GM12878 (cell line): ENCODE results near the gene BDKRB2. TPM values are rescaled to one million over a fixed set of nuclear protein-coding genes. Genes with fewer than 3 reads are reported as not detected.

Source experiments
- ATAC-seq: fragments of 200-7000 bp; cut with Tn5 transposase; 3 replicates; pipeline ENCODE4 v1.9.1; 2020; ENCODE audit warnings: mild to moderate bottlenecking, moderate library complexity
- BruUV-seq: library from RNA; stranded (reverse); fragments of 400-500 nt; replicated peaks from 2 replicates; lab custom pipeline; 2021; lab: Mats Ljungman, UMichigan
- CTCF ChIA-PET: fragments of 300-600 bp; sonication (Branson Sonifier 250); formaldehyde crosslinking; extraction: SDS; loops from one replicate; lab custom pipeline; 2021; ENCODE audit warnings: inconsistent platforms; lab: Yijun Ruan, JAX
- POLR2A ChIA-PET: fragments of 350-600 bp; formaldehyde crosslinking; extraction: SDS; loops from one replicate; lab custom pipeline; 2021; ENCODE audit warnings: inconsistent platforms; lab: Charles Lee
- RAD21 ChIA-PET: fragments of 300-600 bp; sonication (Branson Sonifier 250); formaldehyde crosslinking; loops from one replicate; lab custom pipeline; 2023; ENCODE audit warnings: antibody characterized with exemption; ENCODE audit not compliant: unreplicated experiment; lab: Charles Lee
- SMC1A ChIA-PET: fragments of 300-600 bp; sonication (Branson Sonifier 250); formaldehyde crosslinking; loops from one replicate; lab custom pipeline; 2023; ENCODE audit not compliant: unreplicated experiment, uncharacterized antibody; lab: Charles Lee
- DNase-seq: peaks from one replicate; pipeline ENCODE4 v3.0.0-alpha.2; 2011; ENCODE audit warnings: low read depth, low spot score
- FAIRE-seq: peaks from 3 replicates; lab custom pipeline; 2011; peaks lifted over from hg19 to GRCh38; lab: Jason Lieb, UNC
- H2AFZ ChIP-seq: 2 replicates; pipeline ENCODE4 v1.6.0; 2011; ENCODE audit warnings: low read depth, low read length, control low read depth; ENCODE audit not compliant: control insufficient read depth
- H3K27ac ChIP-seq: 2 replicates; pipeline ENCODE4 v1.5.1; 2011; ENCODE audit warnings: control low read depth; ENCODE audit not compliant: control insufficient read depth, insufficient read depth
- H3K27me3 ChIP-seq, 2 experiments: replicated peaks in 1 of 2; 2 replicates each; pipeline versions ENCODE4 v1.6.0 to v1.6.1; 2011; ENCODE audit warnings: low read length in 1 of 2; ENCODE audit not compliant: control insufficient read depth in 2 of 2, insufficient read depth in 2 of 2
- H3K36me3 ChIP-seq, 2 experiments: 2 replicates each; pipeline ENCODE4 v1.5.1; 2011; ENCODE audit warnings: low read length in 1 of 2; ENCODE audit not compliant: control insufficient read depth in 2 of 2, insufficient read depth in 2 of 2
- H3K4me1 ChIP-seq: 2 replicates; pipeline ENCODE4 v1.6.1; 2011; ENCODE audit warnings: mild to moderate bottlenecking, low read length, moderate library complexity, mixed read lengths; ENCODE audit not compliant: control insufficient read depth, insufficient read depth
- H3K4me2 ChIP-seq: 2 replicates; pipeline ENCODE4 v1.6.0; 2011; ENCODE audit warnings: control low read depth; ENCODE audit not compliant: control insufficient read depth, insufficient read depth
- H3K4me3 ChIP-seq: fragments of 200-600 bp; sonication (generic); 2 replicates; pipeline ENCODE4 v1.5.1; 2016
- H3K79me2 ChIP-seq: 2 replicates; pipeline ENCODE4 v1.6.0; 2011; ENCODE audit warnings: low read length; ENCODE audit not compliant: control insufficient read depth, insufficient read depth
- H3K9ac ChIP-seq: 2 replicates; pipeline ENCODE4 v1.8.0; 2011; ENCODE audit warnings: low read length, control low read depth, mixed read lengths; ENCODE audit not compliant: control insufficient read depth, insufficient read depth
- H3K9me3 ChIP-seq: replicated peaks from 3 replicates; pipeline ENCODE4 v1.5.1; 2011; ENCODE audit warnings: mild to moderate bottlenecking, low read length; ENCODE audit not compliant: control insufficient read depth, insufficient read depth
- H4K20me1 ChIP-seq: 2 replicates; pipeline ENCODE4 v1.6.0; 2011; ENCODE audit not compliant: control insufficient read depth, insufficient read depth
- ATF3 ChIP-seq: IDR thresholded peaks from 2 replicates; pipeline ENCODE4 v1.6.1; 2011; ENCODE audit warnings: low read depth, mild to moderate bottlenecking, low read length, moderate library complexity, borderline replicate concordance; ENCODE audit errors: extremely low read depth
- HSF1 ChIP-seq: fragments of 150-350 bp; IDR thresholded peaks from 2 replicates; pipeline ENCODE4 v1.6.1; 2014; ENCODE audit warnings: mild to moderate bottlenecking, low read depth, low read length
- NFIC ChIP-seq: IDR thresholded peaks from 2 replicates; pipeline ENCODE4 v1.6.1; 2012; ENCODE audit warnings: low read depth, mild to moderate bottlenecking, inconsistent platforms, low read length, moderate library complexity
- SIN3A ChIP-seq: IDR thresholded peaks from 2 replicates; pipeline ENCODE4 v1.6.1; 2012; ENCODE audit warnings: low read depth, low read length, improper control_type of control experiment
- SRF ChIP-seq, 2 experiments: IDR thresholded peaks; 2 replicates each; pipeline ENCODE4 v1.6.1; 2011; ENCODE audit warnings: low read depth in 2 of 2, low read length in 2 of 2, mild to moderate bottlenecking in 1 of 2, moderate library complexity in 1 of 2
- SUPT20H ChIP-seq: IDR thresholded peaks from 2 replicates; pipeline ENCODE4 v1.6.1; 2011; ENCODE audit warnings: low read depth, mild to moderate bottlenecking, low read length, moderate library complexity, borderline replicate concordance; ENCODE audit not compliant: control insufficient read depth
- TCF3 ChIP-seq: IDR thresholded peaks from 2 replicates; pipeline ENCODE4 v1.6.1; 2012; ENCODE audit warnings: low read depth, mild to moderate bottlenecking, low read length, borderline replicate concordance; ENCODE audit not compliant: insufficient read depth
- WGBS: methylation state at CpG from one replicate; pipeline ENCODE4 v1.1.6; 2016; ENCODE audit warnings: low lambda C conversion rate; ENCODE audit not compliant: insufficient replicate concordance, insufficient coverage; ENCODE audit errors: missing lambda C conversion rate; 5-methylcytosine and 5-hydroxymethylcytosine counted together
- in situ Hi-C: fragments of 300-500 bp; cut with MboI; formaldehyde crosslinking; loops from 9 replicates; pipeline ENCODE4 v1.14.3; 2018; ENCODE audit warnings: mixed read lengths
- intact Hi-C: fragments of 100-400 bp; cut with micrococcal nuclease; formaldehyde crosslinking; loops from one replicate; pipeline ENCODE4 v1.14.2; 2022; ENCODE audit not compliant: unreplicated experiment
- polyA plus RNA-seq, 11 experiments: library from polyadenylated mRNA; depleted of rRNA in 4 of 11; unstranded in 6 of 11; stranded (reverse) in 5 of 11; fragments of >200 nt; fragmentation: Nextera tagmentation in 4 of 11; fragmentation: Illumina TruSeq in 1 of 11; extraction: Ambion mirVana in 4 of 11; extraction: Trizol in 1 of 11; gene quantifications; 1 replicate in 1 of 11; 2 replicates in 10 of 11; pipeline versions ENCODE4 v1.2.1 to v1.2.3, GENCODE V29; 2011 to 2016; ENCODE audit warnings: inconsistent platforms in 2 of 11, missing spikeins in 2 of 11, low read depth in 1 of 11
- total RNA-seq, 4 experiments: library from RNA; depleted of rRNA in 3 of 4; stranded (reverse); fragments of >200 nt in 3 of 4; fragmentation: Illumina TruSeq in 1 of 4; extraction: Trizol in 1 of 4; gene quantifications; 2 replicates each; pipeline versions ENCODE4 v1.2.1 to v1.2.3, GENCODE V29; 2013 to 2021

The BDKRB2 gene
- total and polyA plus RNA-seq, 10 of the 15 experiments (the other 5 are each of a cell fraction or from before 2014, with no cell fraction given), result 0.08 TPM; not detected in 9

- TF ChIP-seq ATF3, result no peak
- TF ChIP-seq SIN3A, result no peak
- TF ChIP-seq, all 136 proteins: peak for 0
Observed at GRCh38 chr14:96170961-96171592, 33.6 kb upstream of the BDKRB2 start (continued).

GRCh38 chr14:96173636-96174475, 30.8 kb upstream of the BDKRB2 start:
- TF ChIP-seq NFIC (no peak), SIN3A (no peak), HSF1 (no peak), TCF3 (no peak), SUPT20H (no peak), SRF (IDR thresholded peaks at IDR 0.05; ENCODE audit: low read depth in 2 of 2, low read length in 2 of 2) (no peak)
- TF ChIP-seq, all 136 proteins: peak for 0
- SMC1A ChIA-PET, result no interaction called here
- H3K27me3 ChIP-seq, result no peaks in the 10 kb centered on the region; a peak in 1 of 4 replicates
- FAIRE-seq (no peak), ATAC-seq (no peak), DNase-seq (no peak)
- CTCF ChIA-PET, result no interaction called here
- POLR2A ChIA-PET, result no interaction called here
- in situ Hi-C loops (no loop called here), intact Hi-C loops (no loop called here)
- no peak overlapping the region for H3K27ac ChIP-seq
- H3K9ac ChIP-seq, result no peak overlapping the region
- no peaks in the 10 kb centered on the region for H3K9me3 ChIP-seq
- H2AFZ ChIP-seq, result no peak overlapping the region
- no TSS peak for BruUV-seq
- H3K4me1 ChIP-seq, result no peaks in the 10 kb centered on the region
- H3K79me2 ChIP-seq, result no peaks in the 10 kb centered on the region
- H3K4me2 ChIP-seq, result no peak overlapping the region
- RAD21 ChIA-PET, result no interaction called here
- no peaks in the 10 kb centered on the region for H4K20me1 ChIP-seq
- no peaks in the 10 kb centered on the region for H3K36me3 ChIP-seq
- H3K4me3 ChIP-seq, result no peak overlapping the region
- WGBS, result 56% methylated on average over 21 of the region's 21 CpGs
